Neural cell (in vitro differentiated cells): Measurements from ENCODE around the gene TNKS1BP1. TPM values are rescaled to one million over a fixed set of nuclear protein-coding genes. Genes with fewer than 3 reads are reported as not detected.

Source experiments
- H2AFZ ChIP-seq: fragments of 200-600, 300-800 bp; sonication (generic), shearing (Covaris generic); 2 replicates; pipeline ENCODE4 v1.6.0; 2014; ENCODE audit warnings: low read depth, mild to moderate bottlenecking, antibody characterized with exemption, low read length, moderate library complexity
- H3F3A ChIP-seq: fragments of 200-600 bp; shearing (Covaris generic); 2 replicates; pipeline ENCODE4 v1.6.1; 2016; ENCODE audit warnings: mild to moderate bottlenecking, moderate library complexity, mixed read lengths, antibody characterized with exemption, low read length; ENCODE audit not compliant: insufficient read depth, poor library complexity, severe bottlenecking
- H3K27ac ChIP-seq: fragments of 200-600, 300-800 bp; sonication (generic), shearing (Covaris generic); 2 replicates; pipeline ENCODE4 v1.5.1; 2014; ENCODE audit warnings: mild to moderate bottlenecking, low read length, moderate library complexity
- H3K27me3 ChIP-seq: fragments of 300-800, 200-600 bp; sonication (generic), shearing (Covaris generic); 2 replicates; pipeline ENCODE4 v1.6.0; 2014; ENCODE audit warnings: mild to moderate bottlenecking, low read depth, low read length, moderate library complexity; ENCODE audit not compliant: insufficient read depth
- H3K36me3 ChIP-seq: fragments of 300-800, 200-600 bp; sonication (generic), shearing (Covaris generic); 2 replicates; pipeline ENCODE4 v1.5.1; 2014; ENCODE audit warnings: mild to moderate bottlenecking, antibody characterized with exemption, low read length, moderate library complexity; ENCODE audit not compliant: insufficient read depth
- H3K4me2 ChIP-seq: fragments of 300-800, 200-600 bp; sonication (generic), shearing (Covaris generic); 2 replicates; pipeline ENCODE4 v1.6.0; 2014; ENCODE audit warnings: mild to moderate bottlenecking, low read length
- H3K4me3 ChIP-seq: fragments of 300-800, 200-600 bp; sonication (generic), shearing (Covaris generic); 2 replicates; pipeline ENCODE4 v1.5.1; 2014; ENCODE audit warnings: mild to moderate bottlenecking, low read length, moderate library complexity
- H3K79me2 ChIP-seq: fragments of 200-600 bp; shearing (Covaris generic); replicated peaks from 2 replicates; pipeline ENCODE4 v1.6.0; 2014; ENCODE audit warnings: mild to moderate bottlenecking, low read length, moderate library complexity; ENCODE audit not compliant: insufficient read depth
- H3K9ac ChIP-seq: fragments of 300-800, 200-600 bp; sonication (generic), shearing (Covaris generic); 2 replicates; pipeline ENCODE4 v1.6.1; 2016; ENCODE audit warnings: mild to moderate bottlenecking, low read length, mixed read lengths
- H3K9me2 ChIP-seq: fragments of 200-600 bp; shearing (Covaris generic); 2 replicates; pipeline ENCODE4 v1.6.1; 2016; ENCODE audit warnings: mild to moderate bottlenecking, low read length, mixed read lengths; ENCODE audit not compliant: insufficient read depth
- H3K9me3 ChIP-seq: fragments of 200-600, 300-800 bp; sonication (generic), shearing (Covaris generic); 2 replicates; pipeline ENCODE4 v1.6.1; 2016; ENCODE audit warnings: mild to moderate bottlenecking, mixed run types, low read length, moderate library complexity, mixed read lengths
- H4K20me1 ChIP-seq: fragments of 200-600 bp; shearing (Covaris generic); 2 replicates; pipeline ENCODE4 v1.6.1; 2016; ENCODE audit warnings: mild to moderate bottlenecking, mixed run types; ENCODE audit not compliant: insufficient read depth
- CTCF ChIP-seq: fragments of 450-650 bp; IDR thresholded peaks from 2 replicates; pipeline ENCODE4 v1.5.1; 2014; ENCODE audit warnings: antibody characterized with exemption, mild to moderate bottlenecking, moderate library complexity; ENCODE audit not compliant: poor library complexity, severe bottlenecking
- EP300 ChIP-seq: fragments of 450-650 bp; conservative IDR thresholded peaks from 2 replicates; pipeline ENCODE4 v1.6.1; 2014; ENCODE audit warnings: antibody characterized with exemption, mild to moderate bottlenecking, moderate library complexity; ENCODE audit not compliant: poor library complexity, severe bottlenecking
- EZH2 ChIP-seq: fragments of 200-600, 300-800 bp; shearing (Covaris generic), sonication (generic); IDR thresholded peaks from 2 replicates; pipeline ENCODE4 v1.6.1; 2014; ENCODE audit warnings: antibody characterized with exemption, low read length, borderline replicate concordance, mild to moderate bottlenecking; ENCODE audit not compliant: insufficient read depth, poor library complexity, severe bottlenecking
- MXI1 ChIP-seq: fragments of 450-650 bp; conservative IDR thresholded peaks from 2 replicates; pipeline ENCODE4 v1.6.1; 2014; ENCODE audit warnings: antibody characterized with exemption, mild to moderate bottlenecking; ENCODE audit not compliant: poor library complexity, severe bottlenecking
- POLR2AphosphoS5 ChIP-seq: IDR thresholded peaks from 2 replicates; pipeline ENCODE4 v1.6.1; 2012
- RAD21 ChIP-seq: fragments of 450-650 bp; conservative IDR thresholded peaks from 2 replicates; pipeline ENCODE4 v1.6.1; 2014; ENCODE audit warnings: antibody characterized with exemption, mild to moderate bottlenecking, moderate library complexity
- REST ChIP-seq: IDR thresholded peaks from 2 replicates; pipeline ENCODE4 v1.6.1; 2012; ENCODE audit warnings: borderline replicate concordance
- SMC3 ChIP-seq: fragments of 450-650 bp; conservative IDR thresholded peaks from 2 replicates; pipeline ENCODE4 v1.6.1; 2014; ENCODE audit warnings: antibody characterized with exemption, mild to moderate bottlenecking, moderate library complexity; ENCODE audit not compliant: poor library complexity
- TAF1 ChIP-seq: IDR thresholded peaks from 2 replicates; pipeline ENCODE4 v1.6.1; 2012; ENCODE audit warnings: low read depth
- polyA plus RNA-seq: library from polyadenylated mRNA; depleted of rRNA; stranded (reverse); fragments of >200 nt; gene quantifications from 2 replicates; pipeline ENCODE4 v1.2.3, GENCODE V29; 2014

TNKS1BP1 gene
- polyA plus RNA-seq, 1 donor from 2014 or later = 8.9 TPM

GRCh38 chr11:57255618-57256017, 69.1 kb downstream of the TNKS1BP1 start:
- no peak overlapping the region for H2AFZ ChIP-seq
- H3K9me2 ChIP-seq = no peaks in the 10 kb centered on the region
- H3K27ac ChIP-seq = no peak overlapping the region
- no peaks in the 10 kb centered on the region for H4K20me1 ChIP-seq
- no peaks in the 10 kb centered on the region for H3K36me3 ChIP-seq
- H3K4me3 ChIP-seq = no peak overlapping the region
- TF ChIP-seq POLR2AphosphoS5 (no peak), TAF1 (no peak), RAD21 (no peak), CTCF (no peak), EZH2 (no peak), MXI1 (no peak), REST (no peak), SMC3 (no peak), EP300 (no peak)
- no peaks in the 10 kb centered on the region for H3K27me3 ChIP-seq
- no peak overlapping the region for H3K9ac ChIP-seq
- H3K9me3 ChIP-seq = no peaks in the 10 kb centered on the region
- no peaks in the 10 kb centered on the region for H3F3A ChIP-seq
- H3K4me2 ChIP-seq = no peak overlapping the region
- H3K79me2 ChIP-seq = no peaks in the 10 kb centered on the region

- Histone ChIP-seq H3F3A (no peaks in the 10 kb centered on the region), H3K79me2 (no peaks in the 10 kb centered on the region), H3K4me2 (no peak overlapping the region), H3K9me3 (no peaks in the 10 kb centered on the region), H3K27ac (no peak overlapping the region), H3K9ac (no peak overlapping the region), H3K4me3 (no peak overlapping the region), H3K27me3 (no peaks in the 10 kb centered on the region), H3K36me3 (no peaks in the 10 kb centered on the region), H4K20me1 (no peaks in the 10 kb centered on the region), H2AFZ (no peak overlapping the region), H3K9me2 (no peaks in the 10 kb centered on the region)
- TF ChIP-seq EZH2 (no peak), EP300 (no peak), TAF1 (no peak), MXI1 (no peak), POLR2AphosphoS5 (no peak), REST (no peak), RAD21 (no peak), CTCF (no peak), SMC3 (no peak)
Observed at GRCh38 chr11:57254631-57255030, 70.1 kb downstream of the TNKS1BP1 start.
